Esophagus muscularis mucosa (tissue), 3 donors: Measurements from ENCODE around the gene SIGLEC1.

Experiments
- CTCF ChIP-seq, 3 experiments: fragments of 200-600 bp in 2 of 3; fragments of 450-650 bp in 1 of 3; sonication (generic) in 2 of 3; IDR thresholded peaks; one replicate each; pipeline ENCODE4 v1.5.1; 2017 to 2019; ENCODE audit warnings: antibody characterized with exemption in 3 of 3, mild to moderate bottlenecking in 2 of 3, moderate library complexity in 1 of 3
- EP300 ChIP-seq: sonication (generic); formaldehyde crosslinking; IDR thresholded peaks from one replicate; pipeline ENCODE4 v1.6.1; 2017; ENCODE audit warnings: antibody characterized with exemption

GRCh38 chr20:3758566-3758965 is 46.2 kb upstream of the SIGLEC1 start:
- TF ChIP-seq CTCF (IDR thresholded peaks at IDR 0.05) (no peak), EP300 (no peak)
